HL-60/S4 (cell line): ENCODE measurements around the gene MAPT.

Experiments
- in situ Hi-C: fragments of 300-500 bp; cut with MboI; formaldehyde crosslinking; loops from 2 replicates; pipeline ENCODE4 v1.14.3; 2022; ENCODE audit warnings: low sequenced_read_pairs

The MAPT gene

GRCh38 chr17:45894022-45894784 is at the start of gene MAPT:
MAPT (plus strand) TSS chr17:45894554; CDS start chr17:45962338, 67,784 bp downstream.
- in situ Hi-C loops: no loop called here

- in situ Hi-C loops: no loop called here
Observed at GRCh38 chr17:45844695-45845375, 49.5 kb upstream of the MAPT start, which contains the start of gene SPPL2C. SPPL2C (plus strand) TSS chr17:45844881; CDS start chr17:45844907, 26 bp downstream.

GRCh38 chr17:45845376-45846185 is 48.8 kb upstream of the MAPT start:
- in situ Hi-C loops: no loop called here

GRCh38 chr17:45846223-45846622 is 48.1 kb upstream of the MAPT start:
- in situ Hi-C loops: no loop called here

- in situ Hi-C loops: no loop called here
Observed at GRCh38 chr17:45846646-45847045, 47.7 kb upstream of the MAPT start.

GRCh38 chr17:45847101-45847500 is 47.3 kb upstream of the MAPT start:
- in situ Hi-C loops: no loop called here

- in situ Hi-C loops: no loop called here
Observed at GRCh38 chr17:45847747-45848146, 46.6 kb upstream of the MAPT start.

- in situ Hi-C loops: no loop called here
Observed at GRCh38 chr17:45848405-45848804, 45.9 kb upstream of the MAPT start.

GRCh38 chr17:45848868-45849535 is 45.4 kb upstream of the MAPT start:
- in situ Hi-C loops: no loop called here

- in situ Hi-C loops: no loop called here
Observed at GRCh38 chr17:45849536-45849990, 44.8 kb upstream of the MAPT start.

GRCh38 chr17:45850011-45850410 is 44.3 kb upstream of the MAPT start:
- in situ Hi-C loops: no loop called here

GRCh38 chr17:45850468-45850867 is 43.9 kb upstream of the MAPT start:
- in situ Hi-C loops: no loop called here

- in situ Hi-C loops: no loop called here
Observed at GRCh38 chr17:45851022-45851421, 43.3 kb upstream of the MAPT start.

- in situ Hi-C loops: no loop called here
Observed at GRCh38 chr17:45851464-45851863, 42.9 kb upstream of the MAPT start.

GRCh38 chr17:45851873-45852272 is 42.5 kb upstream of the MAPT start:
- in situ Hi-C loops: no loop called here

- in situ Hi-C loops: no loop called here
Observed at GRCh38 chr17:45852535-45853297, 41.6 kb upstream of the MAPT start.

GRCh38 chr17:45854209-45854608 is 40.1 kb upstream of the MAPT start:
- in situ Hi-C loops: no loop called here

- in situ Hi-C loops: no loop called here
Observed at GRCh38 chr17:45855691-45856336, 38.5 kb upstream of the MAPT start.

GRCh38 chr17:45857977-45858708 is 36.2 kb upstream of the MAPT start:
- in situ Hi-C loops: no loop called here
